Vein endothelial cell (primary cell): Measurements from ENCODE around the gene IFT25. TPM values are rescaled to one million over a fixed set of nuclear protein-coding genes. Genes with fewer than 3 reads are reported as not detected.

Experiments used
- total RNA-seq: library from RNA; depleted of rRNA; stranded (reverse); fragments of >200 nt; gene quantifications from 2 replicates; pipeline ENCODE4 v1.2.3, GENCODE V29; 2012

IFT25 gene
- 17.3 and 18.7 TPM in 2 replicates for total RNA-seq

DNA sequence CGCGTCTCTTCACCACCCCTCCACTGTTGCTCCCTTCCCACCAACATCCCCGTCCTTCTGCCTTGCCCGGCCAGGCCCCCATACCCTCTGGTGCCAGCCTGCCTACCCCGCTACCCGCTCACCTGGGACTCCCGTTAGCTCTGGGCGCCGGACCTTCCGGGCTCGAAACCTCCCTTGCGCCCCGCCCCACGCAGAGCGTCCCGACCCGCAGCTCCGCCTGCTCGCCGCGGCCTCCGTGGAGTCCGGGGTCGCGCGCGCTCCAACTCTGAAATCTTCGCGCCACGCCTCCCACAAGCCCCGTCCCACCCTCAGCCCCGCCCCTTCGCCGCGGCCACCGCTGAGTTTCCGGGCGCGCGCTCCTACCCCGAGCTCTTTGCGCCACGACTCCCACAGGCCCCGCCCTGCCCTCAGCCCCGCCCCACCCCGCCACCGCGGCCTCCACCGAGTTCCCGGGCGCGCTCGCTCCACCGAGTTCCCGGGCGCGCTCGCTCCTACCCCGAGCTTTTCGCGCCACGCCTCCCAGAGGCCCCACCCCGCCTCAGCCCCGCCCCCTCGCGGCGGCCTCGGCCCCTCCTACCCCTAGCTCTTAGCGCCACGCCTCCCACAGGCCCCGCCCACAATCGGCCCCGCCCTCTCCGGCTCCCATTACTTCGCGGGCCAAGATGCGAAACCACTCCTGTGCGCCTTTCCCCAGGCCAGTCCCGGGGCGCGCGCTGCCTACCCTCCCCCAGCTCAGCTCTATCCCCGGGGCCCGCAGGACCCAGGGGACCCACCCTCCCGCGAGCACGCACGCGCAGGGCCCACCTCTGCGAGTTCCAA lies at the start of gene IFT25:
Gene IFT25, minus strand, starts transcription at position 267 of the 819 bp plus-strand sequence. CDS start 5,617 bp downstream, outside the sequence.

GRCh38 chr1:53946252-53947171 lies 1.0 kb upstream of the IFT25 start, which contains the start of gene LRRC42:
TSS of gene LRRC42 (plus strand) at chr1:53946350. CDS start at chr1:53952000, 5,650 bp downstream.

GRCh38 chr1:53893999-53894636 lies 51.4 kb downstream of the IFT25 start, which contains the start of gene DIO1:
TSS of gene DIO1 (plus strand) at chr1:53894187. CDS start at chr1:53894211, 24 bp downstream.

DNA sequence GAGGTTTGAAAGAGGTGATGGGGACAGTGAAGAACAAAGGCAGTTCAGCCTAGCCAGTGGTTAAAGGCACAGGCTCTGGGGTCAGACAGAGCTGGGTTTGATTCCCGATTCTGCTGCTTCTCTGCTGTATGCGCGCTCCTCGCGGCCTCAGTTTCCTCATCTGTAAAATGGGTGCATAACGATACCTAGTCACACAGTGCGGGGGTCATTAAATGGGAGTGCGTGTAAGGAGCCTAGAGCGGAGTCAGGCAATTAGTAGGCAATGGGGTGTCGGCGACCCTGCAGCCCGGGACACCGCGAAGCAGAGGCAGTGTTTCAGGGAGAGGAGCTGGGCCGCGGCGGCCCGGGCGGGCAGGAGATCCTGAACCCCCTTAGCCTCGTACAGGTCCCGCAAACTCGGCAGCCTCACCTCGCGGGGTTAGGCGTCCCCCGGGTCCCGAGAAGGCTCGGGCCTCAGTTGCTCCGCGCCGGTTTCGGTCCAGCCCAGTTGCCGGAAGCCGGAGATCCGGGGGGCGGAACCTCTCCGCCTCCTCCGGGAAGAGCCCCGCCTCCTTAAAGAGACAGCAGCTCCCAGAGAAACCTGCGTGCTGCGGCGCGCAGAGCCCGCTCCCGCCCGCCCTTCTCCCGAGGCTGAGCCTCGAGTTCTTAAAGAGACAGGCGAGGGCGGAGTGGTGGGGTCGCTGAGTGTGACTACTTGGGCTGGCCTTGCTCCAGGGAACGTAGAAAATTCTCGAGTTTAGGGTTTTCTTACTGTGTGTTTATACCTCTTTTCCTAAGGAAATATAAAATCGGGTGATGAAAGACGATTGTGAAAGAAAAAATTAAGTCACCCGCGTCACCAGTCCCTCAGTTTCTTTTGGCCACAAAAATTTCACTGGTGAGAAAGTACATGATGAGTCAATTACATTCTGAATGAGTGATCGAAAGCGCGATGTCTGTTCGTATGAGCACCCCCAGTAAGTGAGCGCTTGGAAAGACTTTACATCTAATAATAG lies 55.9 kb downstream of the IFT25 start, which contains the start of gene YIPF1:
Gene YIPF1, minus strand, starts transcription at position 494 of the 995 bp plus-strand sequence. CDS start 860 bp downstream, outside the sequence.

Other genes with a start within 250 kb of the IFT25 start
- not detected in 2 replicates for gene GLIS1, start 206.5 kb downstream of the IFT25 start, total RNA-seq
- 19.6 and 31.0 TPM in 2 replicates for gene NDC1, start 107.4 kb downstream of the IFT25 start, total RNA-seq
- 14.4 and 14.7 TPM in 2 replicates for gene YIPF1, start 55.9 kb downstream of the IFT25 start, total RNA-seq
- gene DIO1, start 51.5 kb downstream of the IFT25 start, total RNA-seq: not detected in 2 replicates
- 27.1 and 27.4 TPM in 2 replicates for gene LRRC42, start 651 bp upstream of the IFT25 start, total RNA-seq
- not detected in 2 replicates for gene LDLRAD1, start 72.5 kb upstream of the IFT25 start, total RNA-seq
- 178 and 179 TPM in 2 replicates for gene TMEM59, start 107.5 kb upstream of the IFT25 start, total RNA-seq
- gene TCEANC2, start 107.9 kb upstream of the IFT25 start, total RNA-seq: 2.8 and 2.9 TPM in 2 replicates
- not detected in 2 replicates for gene CDCP2, start 207.3 kb upstream of the IFT25 start, total RNA-seq